OCI-LY7 (cell line): ENCODE results near the gene ASCC2. TPM values are rescaled to one million over a fixed set of nuclear protein-coding genes. Genes with fewer than 3 reads are reported as not detected.

ENCODE experiments used
- BruUV-seq: library from RNA; stranded (reverse); fragments of 400-500 nt; replicated peaks from 2 replicates; lab custom pipeline; 2021; lab: Mats Ljungman, UMichigan
- CTCF ChIA-PET: fragments of 300-600 bp; sonication (Branson Sonifier 250); formaldehyde crosslinking; loops from one replicate; lab custom pipeline; 2022; ENCODE audit warnings: antibody characterized with exemption; ENCODE audit not compliant: unreplicated experiment; lab: Charles Lee
- POLR2A ChIA-PET: fragments of 300-600 bp; sonication (Branson Sonifier 250); formaldehyde crosslinking; loops from one replicate; lab custom pipeline; 2022; ENCODE audit warnings: antibody characterized with exemption; lab: Charles Lee
- DNase-seq: peaks from one replicate; pipeline ENCODE4 v3.0.0-alpha.2; 2015; ENCODE audit warnings: low spot score
- H2AFZ ChIP-seq: fragments of 200-600 bp; sonication (generic), shearing (Covaris generic); 2 replicates; pipeline ENCODE4 v1.6.1; 2014; ENCODE audit warnings: mild to moderate bottlenecking, antibody characterized with exemption, low read length, moderate library complexity
- H3K27ac ChIP-seq: fragments of 200-600 bp; sonication (generic); 2 replicates; pipeline ENCODE4 v1.5.1; 2014; ENCODE audit warnings: mixed run types, low read depth, mild to moderate bottlenecking, moderate library complexity, low read length, inconsistent platforms; ENCODE audit not compliant: poor library complexity, severe bottlenecking
- H3K36me3 ChIP-seq: fragments of 200-600 bp; sonication (generic); 2 replicates; pipeline ENCODE4 v1.6.1; 2014; ENCODE audit warnings: mild to moderate bottlenecking, antibody characterized with exemption, low read length, moderate library complexity, mixed read lengths; ENCODE audit not compliant: insufficient read depth
- H3K4me1 ChIP-seq: fragments of 200-600 bp; sonication (generic); 2 replicates; pipeline ENCODE4 v1.5.1; 2014; ENCODE audit warnings: mild to moderate bottlenecking, low read length; ENCODE audit not compliant: insufficient read depth, poor library complexity, severe bottlenecking
- H3K4me2 ChIP-seq: fragments of 200-600 bp; sonication (generic); 2 replicates; pipeline ENCODE4 v1.6.1; 2014; ENCODE audit warnings: mild to moderate bottlenecking, low read length
- H3K4me3 ChIP-seq: fragments of 200-600 bp; sonication (generic); 2 replicates; pipeline ENCODE4 v1.5.1; 2014; ENCODE audit warnings: mild to moderate bottlenecking, low read depth, low read length; ENCODE audit not compliant: poor library complexity, severe bottlenecking
- H3K79me2 ChIP-seq: fragments of 200-600 bp; sonication (generic); 2 replicates; pipeline ENCODE4 v1.6.1; 2016; ENCODE audit warnings: low read depth, mild to moderate bottlenecking, low read length, moderate library complexity, mixed read lengths; ENCODE audit not compliant: insufficient read depth
- H3K9me2 ChIP-seq: fragments of 200-600 bp; sonication (generic); 2 replicates; pipeline ENCODE4 v1.6.1; 2016; ENCODE audit warnings: mild to moderate bottlenecking, low read length, mixed read lengths; ENCODE audit not compliant: insufficient read depth
- H3K9me3 ChIP-seq: fragments of 200-600 bp; sonication (generic); 2 replicates; pipeline ENCODE4 v1.6.1; 2014; ENCODE audit warnings: mild to moderate bottlenecking, mixed run types, low read length, mixed read lengths
- H4K20me1 ChIP-seq: fragments of 200-600 bp; sonication (generic); 2 replicates; pipeline ENCODE4 v1.6.1; 2014; ENCODE audit warnings: mild to moderate bottlenecking, antibody characterized with exemption, low read length, moderate library complexity, mixed read lengths; ENCODE audit not compliant: insufficient read depth
- CTCF ChIP-seq: fragments of 200-600 bp; sonication (generic); conservative IDR thresholded peaks from 2 replicates; pipeline ENCODE4 v1.5.1; 2014; ENCODE audit warnings: mild to moderate bottlenecking, antibody characterized with exemption, low read length, moderate library complexity, mixed read lengths
- EZH2phosphoT487 ChIP-seq: fragments of 200-600 bp; sonication (generic); IDR thresholded peaks from 2 replicates; pipeline ENCODE4 v1.6.1; 2018; ENCODE audit warnings: low read depth, borderline replicate concordance, mild to moderate bottlenecking, mixed run types, antibody characterized with exemption, low read length, moderate library complexity, mixed read lengths
- intact Hi-C: fragments of 100-400 bp; cut with micrococcal nuclease; formaldehyde crosslinking; loops from one replicate; pipeline ENCODE4 v1.10.0; 2022; ENCODE audit not compliant: unreplicated experiment
- total RNA-seq, 2 experiments: library from RNA; depleted of rRNA in 1 of 2; stranded (reverse); fragments of >200 nt in 1 of 2; shearing (Covaris generic) in 1 of 2; gene quantifications; 2 replicates each; pipeline ENCODE4 v1.2.3, GENCODE V29; 2014 to 2022

ASCC2 gene
- total RNA-seq, 2 experiments from 2014 or later = 40.2 to 68.8 TPM

- Histone ChIP-seq H3K4me3 (no peak overlapping the region), H3K4me2 (no peak overlapping the region), H3K27ac (no peak overlapping the region), H4K20me1 (no peaks in the 10 kb centered on the region), H3K4me1 (peaks cover 11% of the 10 kb centered on the region), H3K9me2 (no peaks in the 10 kb centered on the region), H3K79me2 (no peaks in the 10 kb centered on the region), H2AFZ (no peak overlapping the region), H3K9me3 (no peaks in the 10 kb centered on the region), H3K36me3 (peaks cover 89% of the 10 kb centered on the region)
- TF ChIP-seq EZH2phosphoT487 = no peak
- no peak for TF ChIP-seq CTCF
- BruUV-seq = no TSS peak
- intact Hi-C loops = no loop called here
- CTCF ChIA-PET = no interaction called here
- POLR2A ChIA-PET = interaction anchor here (0.7 kb wide), 1 partner anchor 171 kb away, joined by 3 read pairs; no protein-coding TSS in a partner anchor
- DNase-seq = no peak
Observed at GRCh38 chr22:29803190-29803589, 34.9 kb downstream of the ASCC2 start.

GRCh38 chr22:29801796-29802195 lies 36.3 kb downstream of the ASCC2 start:
- H3K9me2 ChIP-seq = no peaks in the 10 kb centered on the region
- POLR2A ChIA-PET = interaction anchor here (0.7 kb wide), 1 partner anchor 20 kb away, joined by 3 read pairs; no protein-coding TSS in a partner anchor
- H3K4me2 ChIP-seq = no peak overlapping the region
- no peak overlapping the region for H3K4me3 ChIP-seq
- H3K4me1 ChIP-seq = peaks cover 24% of the 10 kb centered on the region
- no peak for TF ChIP-seq CTCF
- no peak for TF ChIP-seq EZH2phosphoT487
- no peak overlapping the region for H2AFZ ChIP-seq
- H4K20me1 ChIP-seq = no peaks in the 10 kb centered on the region
- H3K27ac ChIP-seq = no peak overlapping the region
- DNase-seq = no peak
- no TSS peak for BruUV-seq
- peaks cover 86% of the 10 kb centered on the region for H3K36me3 ChIP-seq
- intact Hi-C loops = no loop called here
- CTCF ChIA-PET = no interaction called here
- no peaks in the 10 kb centered on the region for H3K79me2 ChIP-seq
- no peaks in the 10 kb centered on the region for H3K9me3 ChIP-seq

GRCh38 chr22:29801153-29801552 lies 36.9 kb downstream of the ASCC2 start:
- H4K20me1 ChIP-seq = no peaks in the 10 kb centered on the region
- no peak overlapping the region for H3K4me2 ChIP-seq
- POLR2A ChIA-PET = no interaction called here
- H3K9me2 ChIP-seq = no peaks in the 10 kb centered on the region
- BruUV-seq = no TSS peak
- H2AFZ ChIP-seq = no peak overlapping the region
- peaks cover 26% of the 10 kb centered on the region for H3K4me1 ChIP-seq
- CTCF ChIA-PET = no interaction called here
- no peak for TF ChIP-seq EZH2phosphoT487
- no peak for TF ChIP-seq CTCF
- H3K36me3 ChIP-seq = peaks cover 86% of the 10 kb centered on the region
- no peak overlapping the region for H3K4me3 ChIP-seq
- H3K9me3 ChIP-seq = no peaks in the 10 kb centered on the region
- intact Hi-C loops = no loop called here
- no peaks in the 10 kb centered on the region for H3K79me2 ChIP-seq
- no peak overlapping the region for H3K27ac ChIP-seq
- no peak for DNase-seq
